Hepatocyte (in vitro differentiated cells): ENCODE data around the gene AP5S1. TPM values are rescaled to one million over a fixed set of nuclear protein-coding genes. Genes with fewer than 3 reads are reported as not detected.

Source experiments
- DNase-seq: peaks from one replicate; pipeline ENCODE4 v3.0.0-alpha.2; 2016; ENCODE audit warnings: low spot score
- H2AFZ ChIP-seq: fragments of 200-600 bp; sonication (generic); 2 replicates; pipeline ENCODE4 v1.6.0; 2016; ENCODE audit warnings: antibody characterized with exemption, mild to moderate bottlenecking
- H3K27ac ChIP-seq: fragments of 200-600 bp; sonication (generic); 2 replicates; pipeline ENCODE4 v1.5.1; 2016; ENCODE audit warnings: mild to moderate bottlenecking
- H3K27me3 ChIP-seq: fragments of 200-600 bp; sonication (generic); 2 replicates; pipeline ENCODE4 v1.6.1; 2016
- H3K36me3 ChIP-seq: fragments of 200-600 bp; sonication (generic); replicated peaks from 2 replicates; pipeline ENCODE4 v1.5.1; 2016; ENCODE audit warnings: low read depth; ENCODE audit not compliant: insufficient read depth
- H3K4me1 ChIP-seq: fragments of 200-600 bp; sonication (generic); 2 replicates; pipeline ENCODE4 v1.5.1; 2016; ENCODE audit warnings: mild to moderate bottlenecking, moderate library complexity; ENCODE audit not compliant: insufficient read depth
- H3K4me2 ChIP-seq: fragments of 200-600 bp; sonication (generic); 2 replicates; pipeline ENCODE4 v1.6.0; 2016
- H3K4me3 ChIP-seq: fragments of 200-600 bp; sonication (generic); 2 replicates; pipeline ENCODE4 v1.5.1; 2016; ENCODE audit warnings: mild to moderate bottlenecking
- H3K79me2 ChIP-seq: fragments of 200-600 bp; sonication (generic); 2 replicates; pipeline ENCODE4 v1.6.0; 2017; ENCODE audit warnings: mild to moderate bottlenecking
- H3K9me2 ChIP-seq: fragments of 200-600 bp; sonication (generic); replicated peaks from 2 replicates; pipeline ENCODE4 v1.6.0; 2017; ENCODE audit warnings: mild to moderate bottlenecking; ENCODE audit not compliant: insufficient read depth
- H3K9me3 ChIP-seq: fragments of 200-600 bp; sonication (generic); 2 replicates; pipeline ENCODE4 v1.5.1; 2016; ENCODE audit warnings: low read depth, mild to moderate bottlenecking
- H4K20me1 ChIP-seq: fragments of 200-600 bp; sonication (generic); 2 replicates; pipeline ENCODE4 v1.6.0; 2016; ENCODE audit warnings: mild to moderate bottlenecking; ENCODE audit not compliant: insufficient read depth, poor library complexity, severe bottlenecking
- EZH2 ChIP-seq: fragments of 200-600 bp; sonication (generic); IDR thresholded peaks from 2 replicates; pipeline ENCODE4 v1.6.1; 2016; ENCODE audit warnings: antibody characterized with exemption, mild to moderate bottlenecking, borderline replicate concordance
- EZH2phosphoT487 ChIP-seq: fragments of 200-600 bp; sonication (generic); IDR thresholded peaks from one replicate; pipeline ENCODE4 v1.6.1; 2018; ENCODE audit warnings: antibody characterized with exemption, mild to moderate bottlenecking, low read depth, moderate library complexity; ENCODE audit not compliant: unreplicated experiment, severe bottlenecking
- WGBS: methylation state at CpG from one replicate; pipeline ENCODE4 v1.1.6; 2016; ENCODE audit warnings: low lambda C conversion rate; ENCODE audit errors: missing lambda C conversion rate; 5-methylcytosine and 5-hydroxymethylcytosine counted together
- polyA plus RNA-seq: library from polyadenylated mRNA; unstranded; fragments of >200 nt; fragmentation: Nextera tagmentation; extraction: Ambion mirVana; gene quantifications from 2 replicates; pipeline ENCODE4 v1.2.1, GENCODE V29; 2016
- total RNA-seq: library from RNA; depleted of rRNA; stranded (reverse); fragments of >200 nt; gene quantifications from 2 replicates; pipeline ENCODE4 v1.2.3, GENCODE V29; 2014
- TF ChIP-seq, protein P1 (sequence below): fragments of 200-600 bp; sonication (generic); IDR thresholded peaks from 2 replicates; pipeline ENCODE4 v1.5.1; 2016; ENCODE audit warnings: antibody characterized with exemption, mild to moderate bottlenecking; ENCODE audit not compliant: poor library complexity

The AP5S1 gene
- total and polyA plus RNA-seq, 2 experiments from 2014 or later, result 13.8 to 21.8 TPM

DNA sequence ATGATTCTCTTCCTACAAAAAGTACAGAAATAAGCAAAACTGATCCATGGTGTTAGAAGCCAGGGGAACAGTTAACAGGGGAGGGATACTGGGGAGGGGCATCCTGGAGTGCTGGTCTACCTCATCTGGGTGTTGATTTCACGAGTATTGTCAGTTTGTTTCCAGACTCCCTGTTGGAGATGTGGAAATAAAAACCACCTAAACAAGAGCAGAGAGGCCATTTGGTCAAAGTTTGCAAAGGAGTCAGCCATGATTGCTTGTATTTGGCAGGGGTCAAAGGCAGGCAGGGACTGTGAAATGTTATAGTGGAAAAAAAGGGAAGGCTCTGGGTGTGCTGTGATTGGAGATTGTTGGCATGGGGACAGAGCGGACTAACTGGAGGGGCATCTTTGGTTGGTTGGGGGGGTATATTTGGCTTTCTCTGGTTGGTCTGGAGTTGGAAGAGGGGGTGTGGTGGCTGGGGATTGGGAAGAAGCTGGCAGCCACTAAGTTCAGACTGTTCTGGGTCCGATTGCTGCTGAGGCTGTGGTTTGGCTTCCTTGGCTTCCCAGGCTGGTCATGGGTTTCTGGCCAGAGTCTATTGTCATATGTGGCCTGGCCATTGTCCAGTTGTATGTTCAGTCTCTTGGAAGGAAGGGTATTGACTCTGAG lies 54.0 kb downstream of the AP5S1 start:
- no peak overlapping the region for H3K4me2 ChIP-seq
- no peak overlapping the region for H3K4me3 ChIP-seq
- DNase-seq, result no peak
- no peak for TF ChIP-seq EZH2phosphoT487
- H3K4me1 ChIP-seq, result no peaks in the 10 kb centered on the region
- H3K79me2 ChIP-seq, result peaks cover 3% of the 10 kb centered on the region
- H3K36me3 ChIP-seq, result no peaks in the 10 kb centered on the region
- no peaks in the 10 kb centered on the region for H3K9me2 ChIP-seq
- 71% methylated on average over 3 of the region's 3 CpGs for WGBS
- no peaks in the 10 kb centered on the region for H3K9me3 ChIP-seq
- no peaks in the 10 kb centered on the region for H4K20me1 ChIP-seq
- H3K27me3 ChIP-seq, result no peaks in the 10 kb centered on the region
- no peak overlapping the region for H3K27ac ChIP-seq
- H2AFZ ChIP-seq, result no peak overlapping the region

GRCh38 chr20:3875378-3875974 lies 55.1 kb downstream of the AP5S1 start:
- Histone ChIP-seq H4K20me1 (no peaks in the 10 kb centered on the region), H3K79me2 (peaks cover 3% of the 10 kb centered on the region), H3K4me2 (no peak overlapping the region), H2AFZ (no peak overlapping the region), H3K4me3 (no peak overlapping the region), H3K27me3 (no peaks in the 10 kb centered on the region), H3K36me3 (no peaks in the 10 kb centered on the region), H3K9me3 (no peaks in the 10 kb centered on the region), H3K4me1 (no peaks in the 10 kb centered on the region), H3K27ac (no peak overlapping the region), H3K9me2 (no peaks in the 10 kb centered on the region)
- DNase-seq, result no peak
- WGBS, result 88% methylated on average over 9 of the region's 9 CpGs
- TF ChIP-seq, protein P1, sequence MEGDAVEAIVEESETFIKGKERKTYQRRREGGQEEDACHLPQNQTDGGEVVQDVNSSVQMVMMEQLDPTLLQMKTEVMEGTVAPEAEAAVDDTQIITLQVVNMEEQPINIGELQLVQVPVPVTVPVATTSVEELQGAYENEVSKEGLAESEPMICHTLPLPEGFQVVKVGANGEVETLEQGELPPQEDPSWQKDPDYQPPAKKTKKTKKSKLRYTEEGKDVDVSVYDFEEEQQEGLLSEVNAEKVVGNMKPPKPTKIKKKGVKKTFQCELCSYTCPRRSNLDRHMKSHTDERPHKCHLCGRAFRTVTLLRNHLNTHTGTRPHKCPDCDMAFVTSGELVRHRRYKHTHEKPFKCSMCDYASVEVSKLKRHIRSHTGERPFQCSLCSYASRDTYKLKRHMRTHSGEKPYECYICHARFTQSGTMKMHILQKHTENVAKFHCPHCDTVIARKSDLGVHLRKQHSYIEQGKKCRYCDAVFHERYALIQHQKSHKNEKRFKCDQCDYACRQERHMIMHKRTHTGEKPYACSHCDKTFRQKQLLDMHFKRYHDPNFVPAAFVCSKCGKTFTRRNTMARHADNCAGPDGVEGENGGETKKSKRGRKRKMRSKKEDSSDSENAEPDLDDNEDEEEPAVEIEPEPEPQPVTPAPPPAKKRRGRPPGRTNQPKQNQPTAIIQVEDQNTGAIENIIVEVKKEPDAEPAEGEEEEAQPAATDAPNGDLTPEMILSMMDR, result no peak
- TF ChIP-seq EZH2, result no peak
- no peak for TF ChIP-seq EZH2phosphoT487

- TF ChIP-seq EZH2 (no peak), EZH2phosphoT487 (no peak)
- TF ChIP-seq, protein P1, result no peak
- Histone ChIP-seq H4K20me1 (no peaks in the 10 kb centered on the region), H3K27ac (no peak overlapping the region), H3K79me2 (peaks cover 3% of the 10 kb centered on the region), H3K4me1 (no peaks in the 10 kb centered on the region), H3K4me3 (no peak overlapping the region), H3K27me3 (no peaks in the 10 kb centered on the region), H3K9me3 (no peaks in the 10 kb centered on the region), H3K4me2 (no peak overlapping the region), H2AFZ (no peak overlapping the region), H3K9me2 (no peaks in the 10 kb centered on the region), H3K36me3 (no peaks in the 10 kb centered on the region)
- no peak for DNase-seq
- WGBS, result 85% methylated on average over 1 of the region's 1 CpG
Observed at GRCh38 chr20:3876000-3876399, 55.7 kb downstream of the AP5S1 start.

GRCh38 chr20:3876676-3877075 lies 56.3 kb downstream of the AP5S1 start:
- no peak for DNase-seq
- no peaks in the 10 kb centered on the region for H3K9me3 ChIP-seq
- H3K4me2 ChIP-seq, result no peak overlapping the region
- TF ChIP-seq EZH2phosphoT487 (no peak), EZH2 (no peak)
- TF ChIP-seq, protein P1, result no peak
- H2AFZ ChIP-seq, result no peak overlapping the region
- no peak overlapping the region for H3K4me3 ChIP-seq
- no peak overlapping the region for H3K27ac ChIP-seq
- no peaks in the 10 kb centered on the region for H3K36me3 ChIP-seq
- no peaks in the 10 kb centered on the region for H4K20me1 ChIP-seq
- no peaks in the 10 kb centered on the region for H3K9me2 ChIP-seq
- H3K4me1 ChIP-seq, result no peaks in the 10 kb centered on the region
- H3K79me2 ChIP-seq, result peaks cover 3% of the 10 kb centered on the region
- no peaks in the 10 kb centered on the region for H3K27me3 ChIP-seq

Other genes with a start within 250 kb of the AP5S1 start
- 0.24 TPM in 1 of 2 replicates, not detected in the other for gene GFRA4, start 157.1 kb upstream of the AP5S1 start, total RNA-seq
- gene GFRA4, start 157.1 kb upstream of the AP5S1 start, polyA plus RNA-seq, result not detected in 2 replicates
- 14.8 and 18.9 TPM in 2 replicates for gene ADAM33, start 138.5 kb upstream of the AP5S1 start, total RNA-seq
- gene ADAM33, start 138.5 kb upstream of the AP5S1 start, polyA plus RNA-seq, result 41.6 and 54.8 TPM in 2 replicates
- 0.16 and 0.23 TPM in 2 replicates for gene SIGLEC1, start 107.9 kb upstream of the AP5S1 start, total RNA-seq
- gene SIGLEC1, start 107.9 kb upstream of the AP5S1 start, polyA plus RNA-seq, result 0.11 and 0.62 TPM in 2 replicates
- gene HSPA12B, start 87.9 kb upstream of the AP5S1 start, total RNA-seq, result 3.4 and 3.7 TPM in 2 replicates
- gene HSPA12B, start 87.9 kb upstream of the AP5S1 start, polyA plus RNA-seq, result 2.5 and 2.9 TPM in 2 replicates
- gene ADISSP, start 52.8 kb upstream of the AP5S1 start, total RNA-seq, result 9.6 and 11.7 TPM in 2 replicates
- gene ADISSP, start 52.8 kb upstream of the AP5S1 start, polyA plus RNA-seq, result 31.7 and 36.0 TPM in 2 replicates
- 0.63 TPM in 1 of 2 replicates, not detected in the other for gene SPEF1, start 39.1 kb upstream of the AP5S1 start, total RNA-seq
- gene SPEF1, start 39.1 kb upstream of the AP5S1 start, polyA plus RNA-seq, result 0.51 TPM in 1 of 2 replicates, not detected in the other
- gene CENPB, start 33.8 kb upstream of the AP5S1 start, total RNA-seq, result 40.9 and 46.7 TPM in 2 replicates
- 17.6 and 21.2 TPM in 2 replicates for gene CENPB, start 33.8 kb upstream of the AP5S1 start, polyA plus RNA-seq
- gene CDC25B, start 24.2 kb upstream of the AP5S1 start, total RNA-seq, result 15.1 and 15.7 TPM in 2 replicates
- 20.0 and 21.9 TPM in 2 replicates for gene CDC25B, start 24.2 kb upstream of the AP5S1 start, polyA plus RNA-seq
- gene MAVS, start 26.3 kb downstream of the AP5S1 start, total RNA-seq, result 21.9 and 24.7 TPM in 2 replicates
- gene MAVS, start 26.3 kb downstream of the AP5S1 start, polyA plus RNA-seq, result 12.6 and 15.6 TPM in 2 replicates
- gene PANK2, start 68.8 kb downstream of the AP5S1 start, total RNA-seq, result 37.4 and 37.6 TPM in 2 replicates
- 24.1 and 37.6 TPM in 2 replicates for gene PANK2, start 68.8 kb downstream of the AP5S1 start, polyA plus RNA-seq
- 16.2 and 16.4 TPM in 2 replicates for gene RNF24, start 195.0 kb downstream of the AP5S1 start, total RNA-seq
- gene RNF24, start 195.0 kb downstream of the AP5S1 start, polyA plus RNA-seq, result 23.2 and 24.4 TPM in 2 replicates